HG02970 (cell line): ENCODE data around the gene CDKAL1.
A peak's percentile ranks its signal among the peaks of the same experiment; 100 is the strongest.

Experiments used
- ATAC-seq: cut with Tn5 transposase; IDR thresholded peaks from one replicate; pipeline ENCODE4 v1.9.1; 2021; ENCODE audit warnings: mild to moderate bottlenecking, moderate library complexity, moderate number of reproducible peaks; ENCODE audit not compliant: unreplicated experiment, low FRiP score

Gene CDKAL1

GRCh38 chr6:20664250-20664649 lies 130.0 kb downstream of the CDKAL1 start:
- ATAC-seq: no peak

- ATAC-seq: no peak
Measured at GRCh38 chr6:20665290-20665689, 131.0 kb downstream of the CDKAL1 start.

- ATAC-seq: no peak
Measured at GRCh38 chr6:20669571-20670314, 135.5 kb downstream of the CDKAL1 start.

GRCh38 chr6:20670750-20671149 lies 136.5 kb downstream of the CDKAL1 start:
- ATAC-seq: no peak

GRCh38 chr6:20672038-20672437 lies 137.8 kb downstream of the CDKAL1 start:
- ATAC-seq: no peak

GRCh38 chr6:20673458-20673857 lies 139.2 kb downstream of the CDKAL1 start:
- ATAC-seq: no peak

- ATAC-seq: no peak
Measured at GRCh38 chr6:20674664-20675063, 140.4 kb downstream of the CDKAL1 start.

GRCh38 chr6:20678831-20679352 lies 144.6 kb downstream of the CDKAL1 start:
- no peak for ATAC-seq

- ATAC-seq: no peak
Measured at GRCh38 chr6:20680697-20681165, 146.5 kb downstream of the CDKAL1 start.

GRCh38 chr6:20681243-20681684 lies 147.0 kb downstream of the CDKAL1 start:
- ATAC-seq: no peak

- no peak for ATAC-seq
Measured at GRCh38 chr6:20684474-20684873, 150.2 kb downstream of the CDKAL1 start.

- ATAC-seq: no peak
Measured at GRCh38 chr6:20686142-20686541, 151.9 kb downstream of the CDKAL1 start.

GRCh38 chr6:20687494-20687893 lies 153.2 kb downstream of the CDKAL1 start:
- ATAC-seq: no peak

GRCh38 chr6:20688710-20689500 lies 154.6 kb downstream of the CDKAL1 start:
- ATAC-seq: peak; percentile 57

GRCh38 chr6:20691185-20691584 lies 156.9 kb downstream of the CDKAL1 start:
- no peak for ATAC-seq

GRCh38 chr6:20692023-20692422 lies 157.8 kb downstream of the CDKAL1 start:
- no peak for ATAC-seq

- no peak for ATAC-seq
Measured at GRCh38 chr6:20693466-20694063, 159.3 kb downstream of the CDKAL1 start.

- ATAC-seq: no peak
Measured at GRCh38 chr6:20696676-20697075, 162.4 kb downstream of the CDKAL1 start.

- no peak for ATAC-seq
Measured at GRCh38 chr6:20698675-20699074, 164.4 kb downstream of the CDKAL1 start.

- no peak for ATAC-seq
Measured at GRCh38 chr6:20699402-20699801, 165.1 kb downstream of the CDKAL1 start.

- ATAC-seq: no peak
Measured at GRCh38 chr6:20700375-20700774, 166.1 kb downstream of the CDKAL1 start.
